A673 (cell line): Measurements from ENCODE around the gene CYP2A6. TPM values are rescaled to one million over a fixed set of nuclear protein-coding genes. Genes with fewer than 3 reads are reported as not detected.

Experiments
- BruUV-seq: library from RNA; stranded (reverse); fragments of 400-500 nt; replicated peaks from 2 replicates; lab custom pipeline; 2021; lab: Mats Ljungman, UMichigan
- CTCF ChIA-PET: fragments of 300-600 bp; sonication (Branson Sonifier 250); formaldehyde crosslinking; loops from one replicate; lab custom pipeline; 2022; ENCODE audit warnings: antibody characterized with exemption; lab: Charles Lee
- POLR2A ChIA-PET: fragments of 300-600 bp; sonication (Branson Sonifier 250); formaldehyde crosslinking; loops from one replicate; lab custom pipeline; 2022; ENCODE audit warnings: antibody characterized with exemption; ENCODE audit not compliant: low non-redundant PET; lab: Charles Lee
- DNase-seq: peaks from one replicate; pipeline ENCODE4 v3.0.0-alpha.2; 2015; ENCODE audit warnings: low spot score
- H3K27ac ChIP-seq: fragments of 200-600 bp; sonication (generic); 2 replicates; pipeline ENCODE4 v1.5.1; 2016; ENCODE audit warnings: mixed run types, low read depth, mild to moderate bottlenecking, mixed read lengths, antibody characterized with exemption, low read length; ENCODE audit not compliant: poor library complexity, severe bottlenecking
- H3K27me3 ChIP-seq: fragments of 200-600 bp; sonication (generic); replicated peaks from 2 replicates; pipeline ENCODE4 v1.6.1; 2017; ENCODE audit warnings: mixed run types, low read depth, mild to moderate bottlenecking, mixed read lengths, antibody characterized with exemption, low read length; ENCODE audit not compliant: insufficient read depth, poor library complexity
- H3K36me3 ChIP-seq: fragments of 200-600 bp; sonication (generic); 2 replicates; pipeline ENCODE4 v1.6.1; 2016; ENCODE audit warnings: mixed run types, mild to moderate bottlenecking, mixed read lengths, antibody characterized with exemption, low read length; ENCODE audit not compliant: insufficient read depth, poor library complexity, severe bottlenecking
- H3K4me1 ChIP-seq: fragments of 200-600 bp; sonication (generic); 2 replicates; pipeline ENCODE4 v1.6.1; 2017; ENCODE audit warnings: mixed run types, mild to moderate bottlenecking, mixed read lengths, antibody characterized with exemption, low read length; ENCODE audit not compliant: insufficient read depth, poor library complexity, severe bottlenecking
- H3K4me3 ChIP-seq: fragments of 200-600 bp; sonication (generic); 2 replicates; pipeline ENCODE4 v1.5.1; 2016; ENCODE audit warnings: low read depth, mixed run types, mild to moderate bottlenecking, mixed read lengths, low read length; ENCODE audit not compliant: poor library complexity, severe bottlenecking
- H3K9me3 ChIP-seq: fragments of 200-600 bp; sonication (generic); 2 replicates; pipeline ENCODE4 v1.6.1; 2016; ENCODE audit warnings: mixed run types, low read depth, mild to moderate bottlenecking, mixed read lengths, antibody characterized with exemption, low read length; ENCODE audit not compliant: poor library complexity, severe bottlenecking
- EZH2 ChIP-seq: fragments of 200-600 bp; sonication (generic); IDR thresholded peaks from 2 replicates; pipeline ENCODE4 v1.6.1; 2017; ENCODE audit warnings: borderline replicate concordance, low read depth, mild to moderate bottlenecking, mixed read lengths, antibody characterized with exemption, low read length; ENCODE audit not compliant: poor library complexity, severe bottlenecking
- intact Hi-C: fragments of 100-400 bp; cut with micrococcal nuclease; formaldehyde crosslinking; loops from one replicate; pipeline ENCODE4 v1.10.0; 2022; ENCODE audit not compliant: unreplicated experiment
- total RNA-seq: library from RNA; stranded (reverse); gene quantifications from 2 replicates; pipeline ENCODE4 v1.2.3, GENCODE V29; 2021
- TF ChIP-seq, protein P1 (sequence below): fragments of 300-800, 200-600 bp; sonication (generic); conservative IDR thresholded peaks from 2 replicates; pipeline ENCODE4 v1.5.1; 2017; ENCODE audit warnings: low read depth, mild to moderate bottlenecking, antibody characterized with exemption, low read length, moderate library complexity, mixed read lengths

Gene CYP2A6
- total RNA-seq, 1 experiment from 2014 or later = not detected

GRCh38 chr19:40810160-40810559, 40.1 kb downstream of the CYP2A6 start:
- no peak for DNase-seq
- Histone ChIP-seq H3K27me3 (no peaks in the 10 kb centered on the region), H3K9me3 (no peaks in the 10 kb centered on the region), H3K4me1 (peaks cover 35% of the 10 kb centered on the region), H3K36me3 (peaks cover 24% of the 10 kb centered on the region), H3K27ac (no peak overlapping the region), H3K4me3 (no peak overlapping the region)
- TF ChIP-seq, protein P1, sequence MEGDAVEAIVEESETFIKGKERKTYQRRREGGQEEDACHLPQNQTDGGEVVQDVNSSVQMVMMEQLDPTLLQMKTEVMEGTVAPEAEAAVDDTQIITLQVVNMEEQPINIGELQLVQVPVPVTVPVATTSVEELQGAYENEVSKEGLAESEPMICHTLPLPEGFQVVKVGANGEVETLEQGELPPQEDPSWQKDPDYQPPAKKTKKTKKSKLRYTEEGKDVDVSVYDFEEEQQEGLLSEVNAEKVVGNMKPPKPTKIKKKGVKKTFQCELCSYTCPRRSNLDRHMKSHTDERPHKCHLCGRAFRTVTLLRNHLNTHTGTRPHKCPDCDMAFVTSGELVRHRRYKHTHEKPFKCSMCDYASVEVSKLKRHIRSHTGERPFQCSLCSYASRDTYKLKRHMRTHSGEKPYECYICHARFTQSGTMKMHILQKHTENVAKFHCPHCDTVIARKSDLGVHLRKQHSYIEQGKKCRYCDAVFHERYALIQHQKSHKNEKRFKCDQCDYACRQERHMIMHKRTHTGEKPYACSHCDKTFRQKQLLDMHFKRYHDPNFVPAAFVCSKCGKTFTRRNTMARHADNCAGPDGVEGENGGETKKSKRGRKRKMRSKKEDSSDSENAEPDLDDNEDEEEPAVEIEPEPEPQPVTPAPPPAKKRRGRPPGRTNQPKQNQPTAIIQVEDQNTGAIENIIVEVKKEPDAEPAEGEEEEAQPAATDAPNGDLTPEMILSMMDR = no peak
- no peak for TF ChIP-seq EZH2
- BruUV-seq = no TSS peak
- intact Hi-C loops = no loop called here
- CTCF ChIA-PET = no interaction called here
- POLR2A ChIA-PET = no interaction called here

DNA sequence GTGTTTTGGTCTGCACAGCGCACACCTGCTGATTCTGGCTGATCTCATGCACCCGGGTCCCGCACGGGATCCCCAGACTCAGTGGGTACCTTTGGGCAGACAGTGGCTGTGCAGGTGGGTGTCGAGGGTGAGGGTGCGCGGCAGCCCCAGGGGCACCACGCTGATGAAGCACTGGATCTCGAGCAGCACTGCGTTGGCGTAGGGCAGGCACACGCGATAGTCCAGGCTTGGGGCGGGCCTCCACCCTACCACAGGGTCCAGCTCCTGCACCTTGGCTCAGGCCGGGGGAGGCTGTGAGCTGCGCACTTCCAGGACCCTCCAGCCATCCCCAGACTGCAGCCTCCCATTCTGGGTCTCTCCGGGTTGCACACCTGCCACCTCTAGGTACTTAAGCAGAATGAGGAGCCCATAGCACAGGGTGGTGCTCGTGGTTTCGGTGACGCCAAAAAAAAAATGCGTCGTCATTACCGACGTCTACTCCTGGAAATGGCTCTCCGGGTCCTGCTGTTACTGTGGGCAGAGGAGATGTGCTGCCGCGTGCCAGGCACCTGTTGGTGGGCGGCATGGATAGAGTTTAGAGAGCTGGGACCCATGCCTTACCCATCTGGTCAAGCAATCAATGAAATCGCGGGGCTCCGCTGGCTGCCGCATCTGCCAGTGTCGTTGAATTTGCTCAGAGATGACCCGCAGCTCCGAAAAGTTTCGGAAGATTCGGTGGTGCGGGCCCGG, 40.7 kb downstream of the CYP2A6 start:
- ChIA-PET POLR2A (no interaction called here), CTCF (no interaction called here)
- no peak for DNase-seq
- TF ChIP-seq, protein P1 = no peak
- TF ChIP-seq EZH2 = no peak
- Histone ChIP-seq H3K4me1 (peaks cover 39% of the 10 kb centered on the region), H3K27me3 (no peaks in the 10 kb centered on the region), H3K9me3 (no peaks in the 10 kb centered on the region), H3K36me3 (peaks cover 24% of the 10 kb centered on the region), H3K4me3 (no peak overlapping the region), H3K27ac (no peak overlapping the region)
- BruUV-seq = no TSS peak
- intact Hi-C loops = loop anchor here (10.0 kb wide), 1 partner anchor 95 kb away; the partner anchor contains the start of genes COQ8B and ITPKC

DNA sequence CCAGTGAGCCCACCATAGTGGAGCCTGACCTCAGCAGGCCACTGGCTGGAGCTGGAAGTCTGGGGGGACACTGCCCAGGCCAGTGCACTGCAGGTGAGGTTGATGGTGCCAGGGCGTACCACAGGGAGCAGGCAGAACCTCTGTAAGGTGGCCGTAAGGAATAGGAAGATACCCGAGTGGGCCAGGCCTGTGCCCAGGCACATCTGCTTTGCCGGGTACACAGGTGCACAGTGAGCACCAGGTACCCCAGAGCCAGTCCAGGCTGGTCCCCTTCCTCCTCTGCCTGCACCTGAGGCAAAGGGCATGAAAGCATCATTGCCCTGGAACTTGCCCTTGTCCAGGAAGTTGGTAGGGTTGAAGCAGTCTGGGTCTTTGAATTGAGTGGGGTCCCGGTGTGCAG, 41.8 kb downstream of the CYP2A6 start:
- Histone ChIP-seq H3K4me3 (no peak overlapping the region), H3K4me1 (peaks cover 47% of the 10 kb centered on the region), H3K9me3 (no peaks in the 10 kb centered on the region), H3K27me3 (no peaks in the 10 kb centered on the region), H3K36me3 (peaks cover 24% of the 10 kb centered on the region), H3K27ac (no peak overlapping the region)
- TF ChIP-seq EZH2 = no peak
- TF ChIP-seq, protein P1 = no peak
- DNase-seq = no peak
- CTCF ChIA-PET = no interaction called here
- intact Hi-C loops = loop anchor here (10.0 kb wide), 1 partner anchor 94 kb away; the partner anchor contains the start of genes COQ8B and ITPKC
- BruUV-seq = no TSS peak
- POLR2A ChIA-PET = no interaction called here
